OCI-LY3 (cell line): ENCODE data around the gene SFMBT1.
"Not testable (repeated sequence)": the region's sequence is repeated elsewhere in the genome, so short reads cannot be mapped to it uniquely, and the experiment has no call there.

Experiments used
- CTCF ChIP-seq: fragments of 200-600, 300-600 bp; sonication (generic); IDR thresholded peaks from 2 replicates; pipeline ENCODE4 v1.5.1; 2014; ENCODE audit warnings: antibody characterized with exemption, low read length, low read depth
- EZH2phosphoT487 ChIP-seq: fragments of 200-600 bp; shearing (Covaris generic); IDR thresholded peaks from 2 replicates; pipeline ENCODE4 v1.6.1; 2018; ENCODE audit warnings: antibody characterized with exemption, mixed run types, low read depth

- TF ChIP-seq CTCF, EZH2phosphoT487: not testable (repeated sequence)
Measured at GRCh38 chr3:53054233-53054632, 8.4 kb upstream of the SFMBT1 start.
